Endothelial cell of umbilical vein (primary cell): ENCODE data around the gene AP2A2. TPM values are rescaled to one million over a fixed set of nuclear protein-coding genes. Genes with fewer than 3 reads are reported as not detected.

Experiments used
- BruUV-seq: library from RNA; stranded (reverse); fragments of 400-500 nt; replicated peaks from 2 replicates; lab custom pipeline; 2021; lab: Mats Ljungman, UMichigan
- CTCF ChIA-PET: fragments of 300-600, 350-600 bp; sonication (Branson Sonifier 250); formaldehyde crosslinking; loops from one replicate; lab custom pipeline; 2021; ENCODE audit warnings: antibody characterized with exemption, inconsistent platforms; lab: Charles Lee
- POLR2A ChIA-PET: fragments of 300-600, 350-600 bp; sonication (Branson Sonifier 250); formaldehyde crosslinking; loops from one replicate; lab custom pipeline; 2021; ENCODE audit warnings: antibody characterized with exemption, inconsistent platforms; lab: Charles Lee
- DNase-seq: peaks from one replicate; pipeline ENCODE4 v3.0.0-alpha.2; 2011; ENCODE audit warnings: low read depth, low spot score
- FAIRE-seq: peaks from 2 replicates; lab custom pipeline; 2011; peaks lifted over from hg19 to GRCh38; lab: Jason Lieb, UNC
- H2AFZ ChIP-seq: 2 replicates; pipeline ENCODE4 v1.6.0; 2012; ENCODE audit warnings: low read depth, low read length, control low read depth, inconsistent platforms
- H3K27ac ChIP-seq: 2 replicates; pipeline ENCODE4 v1.5.1; 2011; ENCODE audit warnings: low read depth, mild to moderate bottlenecking, control low read depth, low read length, moderate library complexity; ENCODE audit not compliant: insufficient read depth
- H3K27me3 ChIP-seq, 2 experiments: 2 replicates each; pipeline versions ENCODE4 v1.6.0 to v1.6.1; 2011; ENCODE audit warnings: low read length in 2 of 2, mixed read lengths in 1 of 2; ENCODE audit not compliant: control insufficient read depth in 2 of 2, insufficient read depth in 2 of 2
- H3K36me3 ChIP-seq, 2 experiments: 2 replicates in 1 of 2; 3 replicates in 1 of 2; pipeline ENCODE4 v1.5.1; 2011; ENCODE audit warnings: low read length in 2 of 2, mild to moderate bottlenecking in 1 of 2, moderate library complexity in 1 of 2; ENCODE audit not compliant: control insufficient read depth in 2 of 2, insufficient read depth in 2 of 2; ENCODE audit errors: extremely low read depth in 1 of 2
- H3K4me1 ChIP-seq: 3 replicates; pipeline ENCODE4 v1.5.1; 2011; ENCODE audit warnings: mild to moderate bottlenecking, low read length; ENCODE audit not compliant: control insufficient read depth, insufficient read depth; ENCODE audit errors: extremely low read depth
- H3K4me2 ChIP-seq: 2 replicates; pipeline ENCODE4 v1.6.1; 2011; ENCODE audit warnings: low read length, control low read depth, mixed read lengths; ENCODE audit not compliant: insufficient read depth
- H3K4me3 ChIP-seq, 3 experiments: fragments of 200-600 bp in 1 of 3; sonication (generic), shearing (Covaris generic) in 1 of 3; replicated peaks in 1 of 3; 2 replicates each; pipeline ENCODE4 v1.5.1; 2011 to 2016; ENCODE audit warnings: control low read depth in 3 of 3, low read length in 3 of 3, mild to moderate bottlenecking in 2 of 3, inconsistent platforms in 1 of 3, low read depth in 1 of 3, moderate library complexity in 1 of 3; ENCODE audit not compliant: insufficient read depth in 1 of 3
- H3K79me2 ChIP-seq: 2 replicates; pipeline ENCODE4 v1.6.0; 2012; ENCODE audit warnings: low read length, inconsistent platforms; ENCODE audit not compliant: control insufficient read depth, insufficient read depth
- H3K9ac ChIP-seq: replicated peaks from 2 replicates; pipeline ENCODE3; 2011; ENCODE audit warnings: low read length, control low read depth; ENCODE audit not compliant: insufficient read depth; ENCODE audit errors: extremely low read depth
- H3K9me1 ChIP-seq: replicated peaks from 3 replicates; pipeline ENCODE4 v1.6.0; 2011; ENCODE audit warnings: mild to moderate bottlenecking, low read length; ENCODE audit not compliant: control insufficient read depth, insufficient read depth; ENCODE audit errors: extremely low read depth
- H3K9me3 ChIP-seq: replicated peaks from 2 replicates; pipeline ENCODE4 v1.5.1; 2012; ENCODE audit warnings: low read length, inconsistent platforms; ENCODE audit not compliant: control insufficient read depth, insufficient read depth
- H4K20me1 ChIP-seq: replicated peaks from 2 replicates; pipeline ENCODE3; 2011; ENCODE audit warnings: mild to moderate bottlenecking, low read length; ENCODE audit not compliant: control insufficient read depth, insufficient read depth; ENCODE audit errors: extremely low read depth
- EZH2 ChIP-seq: IDR thresholded peaks from 2 replicates; pipeline ENCODE4 v1.6.1; 2012; ENCODE audit warnings: borderline replicate concordance, low read depth, mild to moderate bottlenecking, moderate library complexity, low read length, inconsistent platforms; ENCODE audit not compliant: severe bottlenecking
- FOS ChIP-seq: IDR thresholded peaks from 2 replicates; pipeline ENCODE4 v1.6.1; 2011; ENCODE audit warnings: mild to moderate bottlenecking, low read length, moderate library complexity, borderline replicate concordance; ENCODE audit not compliant: insufficient read depth
- GATA2 ChIP-seq: IDR thresholded peaks from 2 replicates; pipeline ENCODE4 v1.7.0; 2011; ENCODE audit warnings: low read depth, mild to moderate bottlenecking, moderate library complexity, mixed read lengths, low read length; ENCODE audit not compliant: insufficient read length, insufficient read depth
- JUN ChIP-seq: IDR thresholded peaks from 2 replicates; pipeline ENCODE4 v1.6.1; 2011; ENCODE audit warnings: borderline replicate concordance, low read depth; ENCODE audit not compliant: insufficient read length, insufficient read depth
- MYC ChIP-seq: IDR thresholded peaks from one replicate; pipeline ENCODE4 v1.6.1; 2011; ENCODE audit warnings: mild to moderate bottlenecking, low read depth, low read length
- POLR2A ChIP-seq: IDR thresholded peaks from 2 replicates; pipeline ENCODE4 v1.6.1; 2012; ENCODE audit warnings: low read depth, mild to moderate bottlenecking, control low read depth, low read length
- POLR2AphosphoS5 ChIP-seq: IDR thresholded peaks from 2 replicates; pipeline ENCODE4 v1.6.1; 2012; ENCODE audit warnings: low read depth, mild to moderate bottlenecking, control low read depth, low read length, moderate library complexity; ENCODE audit not compliant: insufficient read depth
- dilution Hi-C: fragments of 300-500 bp; cut with MboI; formaldehyde crosslinking; loops from one replicate; pipeline ENCODE4 v1.15.0; 2019; ENCODE audit warnings: low sequenced_read_pairs; ENCODE audit not compliant: extremely low pct_ligation_motif_present
- intact Hi-C: fragments of 100-400 bp; cut with micrococcal nuclease; formaldehyde crosslinking; loops from one replicate; pipeline ENCODE4 v1.10.0; 2022
- polyA plus RNA-seq, 4 experiments: library from polyadenylated mRNA; depleted of rRNA in 3 of 4; stranded (reverse) in 3 of 4; unstranded in 1 of 4; fragments of >200 nt; gene quantifications; 2 replicates each; pipeline versions ENCODE4 v1.2.1 to v1.2.3, GENCODE V29; 2011 to 2012; ENCODE audit warnings: missing spikeins in 1 of 4
- total RNA-seq: library from RNA; stranded (reverse); gene quantifications from 2 replicates; pipeline ENCODE4 v1.2.3, GENCODE V29; 2021
- TF ChIP-seq, protein P1 (sequence below): IDR thresholded peaks from 2 replicates; pipeline ENCODE4 v1.6.1; 2011; ENCODE audit not compliant: insufficient read depth, insufficient read length
- TF ChIP-seq, protein P2 (sequence below), 2 donors: IDR thresholded peaks; 1 replicate in 1 of 2; 2 replicates in 1 of 2; pipeline ENCODE4 v1.5.1; 2011; ENCODE audit warnings: low read length in 2 of 2, mild to moderate bottlenecking in 2 of 2, moderate library complexity in 2 of 2, control low read depth in 1 of 2, inconsistent platforms in 1 of 2, low read depth in 1 of 2; ENCODE audit not compliant: insufficient read depth in 1 of 2; ENCODE audit errors: extremely low read depth in 1 of 2

Gene AP2A2
- total and polyA plus RNA-seq, 2 donors (not counting 3 experiments of a cell fraction or from before 2014, with no cell fraction given) = 89.5 to 92.6 TPM

GRCh38 chr11:936199-936598 lies 10.5 kb downstream of the AP2A2 start:
- BruUV-seq = no TSS peak
- Histone ChIP-seq H3K4me1 (peaks cover 43% of the 10 kb centered on the region), H3K9me1 (no peaks in the 10 kb centered on the region), H3K4me2 (no peak overlapping the region), H3K9me3 (no peaks in the 10 kb centered on the region), H3K9ac (no peak overlapping the region), H4K20me1 (peaks cover 5% of the 10 kb centered on the region), H3K36me3 (no peaks in the 10 kb centered on the region), H3K27ac (no peak overlapping the region), H3K27me3 (no peaks in the 10 kb centered on the region), H3K4me3 (no peak overlapping the region), H2AFZ (no peak overlapping the region), H3K79me2 (peaks cover 71% of the 10 kb centered on the region)
- dilution Hi-C loops (no loop called here), intact Hi-C loops (no loop called here)
- FAIRE-seq = no peak
- TF ChIP-seq JUN (no peak), MYC (no peak), FOS (no peak), POLR2A (no peak), GATA2 (no peak), EZH2 (no peak), POLR2AphosphoS5 (no peak)
- TF ChIP-seq, protein P1, sequence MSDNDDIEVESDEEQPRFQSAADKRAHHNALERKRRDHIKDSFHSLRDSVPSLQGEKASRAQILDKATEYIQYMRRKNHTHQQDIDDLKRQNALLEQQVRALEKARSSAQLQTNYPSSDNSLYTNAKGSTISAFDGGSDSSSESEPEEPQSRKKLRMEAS = no peak
- TF ChIP-seq, protein P2, sequence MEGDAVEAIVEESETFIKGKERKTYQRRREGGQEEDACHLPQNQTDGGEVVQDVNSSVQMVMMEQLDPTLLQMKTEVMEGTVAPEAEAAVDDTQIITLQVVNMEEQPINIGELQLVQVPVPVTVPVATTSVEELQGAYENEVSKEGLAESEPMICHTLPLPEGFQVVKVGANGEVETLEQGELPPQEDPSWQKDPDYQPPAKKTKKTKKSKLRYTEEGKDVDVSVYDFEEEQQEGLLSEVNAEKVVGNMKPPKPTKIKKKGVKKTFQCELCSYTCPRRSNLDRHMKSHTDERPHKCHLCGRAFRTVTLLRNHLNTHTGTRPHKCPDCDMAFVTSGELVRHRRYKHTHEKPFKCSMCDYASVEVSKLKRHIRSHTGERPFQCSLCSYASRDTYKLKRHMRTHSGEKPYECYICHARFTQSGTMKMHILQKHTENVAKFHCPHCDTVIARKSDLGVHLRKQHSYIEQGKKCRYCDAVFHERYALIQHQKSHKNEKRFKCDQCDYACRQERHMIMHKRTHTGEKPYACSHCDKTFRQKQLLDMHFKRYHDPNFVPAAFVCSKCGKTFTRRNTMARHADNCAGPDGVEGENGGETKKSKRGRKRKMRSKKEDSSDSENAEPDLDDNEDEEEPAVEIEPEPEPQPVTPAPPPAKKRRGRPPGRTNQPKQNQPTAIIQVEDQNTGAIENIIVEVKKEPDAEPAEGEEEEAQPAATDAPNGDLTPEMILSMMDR (IDR thresholded peaks at IDR 0.05; ENCODE audit: extremely low read depth in 1 of 2, insufficient read depth in 1 of 2, low read depth in 1 of 2, low read length in 2 of 2) = no peak
- CTCF ChIA-PET = no interaction called here
- DNase-seq = no peak
- POLR2A ChIA-PET = interaction anchor here (0.7 kb wide), 1 partner anchor 82 kb away, joined by 9 read pairs; no protein-coding TSS in a partner anchor
